Panc1 (cell line): ENCODE measurements around the gene WNT3. TPM values are rescaled to one million over a fixed set of nuclear protein-coding genes. Genes with fewer than 3 reads are reported as not detected.
A peak's percentile ranks its signal among the peaks of the same experiment; 100 is the strongest.
"Not testable (repeated sequence)": the region's sequence is repeated elsewhere in the genome, so short reads cannot be mapped to it uniquely, and the experiment has no call there.

Source experiments
- ATAC-seq: fragments of 200-7000 bp; cut with Tn5 transposase; 2 replicates; pipeline ENCODE4 v1.9.1; 2020; ENCODE audit warnings: mild to moderate bottlenecking, moderate library complexity
- BruUV-seq: library from RNA; stranded (reverse); fragments of 400-500 nt; replicated peaks from 2 replicates; lab custom pipeline; 2021; lab: Mats Ljungman, UMichigan
- CTCF ChIA-PET: fragments of 300-600 bp; sonication (Branson Sonifier 250); formaldehyde crosslinking; loops from one replicate; lab custom pipeline; 2022; ENCODE audit warnings: antibody characterized with exemption; lab: Charles Lee
- POLR2A ChIA-PET: fragments of 300-600 bp; sonication (Branson Sonifier 250); formaldehyde crosslinking; loops from one replicate; lab custom pipeline; 2022; ENCODE audit warnings: antibody characterized with exemption; lab: Charles Lee
- DNase-seq: peaks from one replicate; pipeline ENCODE4 v3.0.0-alpha.2; 2010; ENCODE audit warnings: low read depth, low spot score
- H3K27ac ChIP-seq: 2 replicates; pipeline ENCODE4 v1.5.1; 2011; ENCODE audit warnings: mild to moderate bottlenecking, low read length, inconsistent platforms
- H3K27me3 ChIP-seq: fragments of 200-500 bp; sonication (Bioruptor generic); 2 replicates; pipeline ENCODE4 v1.6.0; 2014; ENCODE audit warnings: low read length, inconsistent platforms; ENCODE audit not compliant: control insufficient read depth, insufficient read depth
- H3K36me3 ChIP-seq: fragments of 200-500 bp; sonication (Bioruptor generic); 2 replicates; pipeline ENCODE4 v1.5.1; 2014; ENCODE audit warnings: inconsistent platforms, mild to moderate bottlenecking, low read length, moderate library complexity; ENCODE audit not compliant: control insufficient read depth, insufficient read depth
- H3K4me1 ChIP-seq: 2 replicates; pipeline ENCODE4 v1.5.1; 2011; ENCODE audit warnings: inconsistent platforms, mild to moderate bottlenecking, low read length, moderate library complexity; ENCODE audit not compliant: control insufficient read depth, insufficient read depth
- H3K4me3 ChIP-seq, 2 experiments: 2 replicates each; pipeline ENCODE4 v1.5.1; 2011 to 2012; ENCODE audit warnings: low read depth in 2 of 2, low read length in 2 of 2, mild to moderate bottlenecking in 2 of 2, inconsistent platforms in 1 of 2, moderate library complexity in 1 of 2
- H3K9me3 ChIP-seq: fragments of 200-500 bp; sonication (Bioruptor generic); 2 replicates; pipeline ENCODE4 v1.5.1; 2014; ENCODE audit warnings: low read depth, mild to moderate bottlenecking, inconsistent platforms, low read length, moderate library complexity; ENCODE audit not compliant: control insufficient read depth, insufficient read depth
- POLR2AphosphoS5 ChIP-seq: IDR thresholded peaks from 2 replicates; pipeline ENCODE4 v1.6.1; 2012; ENCODE audit warnings: mild to moderate bottlenecking, low read depth, low read length, moderate library complexity
- SIN3A ChIP-seq: IDR thresholded peaks from 2 replicates; pipeline ENCODE4 v1.6.1; 2012; ENCODE audit warnings: low read depth, mild to moderate bottlenecking, low read length, moderate library complexity, borderline replicate concordance; ENCODE audit not compliant: insufficient read depth
- TCF7L2 ChIP-seq: IDR thresholded peaks from 2 replicates; pipeline ENCODE4 v1.6.1; 2011; ENCODE audit warnings: mild to moderate bottlenecking, low read depth, low read length, inconsistent platforms
- in situ Hi-C: cut with HindIII; loops from 2 replicates; pipeline ENCODE4 v1.10.0; 2016; ENCODE audit warnings: low sequenced_read_pairs, low pct_unique_long_range_greater_than_20kb
- intact Hi-C: fragments of 100-400 bp; cut with micrococcal nuclease; formaldehyde crosslinking; loops from one replicate; pipeline ENCODE4 v1.10.0; 2022; ENCODE audit not compliant: unreplicated experiment
- total RNA-seq: library from RNA; stranded (reverse); gene quantifications from one replicate; pipeline ENCODE4 v1.2.1, GENCODE V29; 2021; ENCODE audit not compliant: unreplicated experiment
- TF ChIP-seq, protein P1 (sequence below), 2 experiments: IDR thresholded peaks; 2 replicates each; pipeline ENCODE4 v1.6.1; 2011 to 2012; ENCODE audit warnings: low read depth in 2 of 2, control low read depth in 1 of 2, low read length in 1 of 2, mild to moderate bottlenecking in 1 of 2, moderate library complexity in 1 of 2; ENCODE audit not compliant: insufficient read depth in 1 of 2
- TF ChIP-seq, protein P2 (sequence below): fragments of 450-650 bp; IDR thresholded peaks from 2 replicates; pipeline ENCODE4 v1.5.1; 2017; ENCODE audit warnings: mild to moderate bottlenecking

The WNT3 gene
- total RNA-seq, 1 experiment from 2014 or later, result 3.4 TPM

DNA sequence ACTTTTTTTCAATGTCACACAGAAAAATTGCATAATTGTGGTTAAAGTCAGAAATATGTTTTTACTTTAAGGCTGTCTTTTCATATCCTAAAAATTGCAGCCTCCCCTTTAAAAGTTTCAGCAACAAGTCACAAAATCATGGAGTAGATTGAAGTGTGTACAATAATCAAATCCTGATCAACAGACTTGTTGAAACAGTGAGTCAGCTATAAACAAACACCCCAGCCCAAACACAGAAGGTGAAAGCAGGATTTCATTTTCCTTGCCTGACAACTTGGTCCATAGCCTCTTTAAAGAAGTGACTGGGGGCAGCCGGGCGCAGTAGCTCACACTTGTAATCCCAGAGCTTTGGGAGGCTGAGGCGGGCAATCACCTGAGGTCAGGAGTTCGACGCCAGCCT, 59.9 kb downstream of the WNT3 start:
- TF ChIP-seq POLR2AphosphoS5, result 0 out of 2 replicates have a peak, but pooled peaks have one; percentile 36
- TF ChIP-seq, protein P1, sequence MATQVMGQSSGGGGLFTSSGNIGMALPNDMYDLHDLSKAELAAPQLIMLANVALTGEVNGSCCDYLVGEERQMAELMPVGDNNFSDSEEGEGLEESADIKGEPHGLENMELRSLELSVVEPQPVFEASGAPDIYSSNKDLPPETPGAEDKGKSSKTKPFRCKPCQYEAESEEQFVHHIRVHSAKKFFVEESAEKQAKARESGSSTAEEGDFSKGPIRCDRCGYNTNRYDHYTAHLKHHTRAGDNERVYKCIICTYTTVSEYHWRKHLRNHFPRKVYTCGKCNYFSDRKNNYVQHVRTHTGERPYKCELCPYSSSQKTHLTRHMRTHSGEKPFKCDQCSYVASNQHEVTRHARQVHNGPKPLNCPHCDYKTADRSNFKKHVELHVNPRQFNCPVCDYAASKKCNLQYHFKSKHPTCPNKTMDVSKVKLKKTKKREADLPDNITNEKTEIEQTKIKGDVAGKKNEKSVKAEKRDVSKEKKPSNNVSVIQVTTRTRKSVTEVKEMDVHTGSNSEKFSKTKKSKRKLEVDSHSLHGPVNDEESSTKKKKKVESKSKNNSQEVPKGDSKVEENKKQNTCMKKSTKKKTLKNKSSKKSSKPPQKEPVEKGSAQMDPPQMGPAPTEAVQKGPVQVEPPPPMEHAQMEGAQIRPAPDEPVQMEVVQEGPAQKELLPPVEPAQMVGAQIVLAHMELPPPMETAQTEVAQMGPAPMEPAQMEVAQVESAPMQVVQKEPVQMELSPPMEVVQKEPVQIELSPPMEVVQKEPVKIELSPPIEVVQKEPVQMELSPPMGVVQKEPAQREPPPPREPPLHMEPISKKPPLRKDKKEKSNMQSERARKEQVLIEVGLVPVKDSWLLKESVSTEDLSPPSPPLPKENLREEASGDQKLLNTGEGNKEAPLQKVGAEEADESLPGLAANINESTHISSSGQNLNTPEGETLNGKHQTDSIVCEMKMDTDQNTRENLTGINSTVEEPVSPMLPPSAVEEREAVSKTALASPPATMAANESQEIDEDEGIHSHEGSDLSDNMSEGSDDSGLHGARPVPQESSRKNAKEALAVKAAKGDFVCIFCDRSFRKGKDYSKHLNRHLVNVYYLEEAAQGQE (IDR thresholded peaks at IDR 0.05; ENCODE audit: insufficient read depth in 1 of 2, low read depth in 2 of 2, low read length in 1 of 2), result no peak
- in situ Hi-C loops, result no loop called here
- Histone ChIP-seq H3K36me3 (no peaks in the 10 kb centered on the region; the same call in 1 of the 2 replicates), H3K9me3 (no peaks in the 10 kb centered on the region), H3K4me1 (peaks cover 10% of the 10 kb centered on the region), H3K27me3 (no peaks in the 10 kb centered on the region), H3K27ac (no peak overlapping the region; the same call in 1 of the 2 replicates), H3K4me3 (no peak overlapping the region)
- ChIA-PET CTCF (interaction anchor here (0.7 kb wide), 1 partner anchor 22 kb away, joined by 4 read pairs; no protein-coding TSS in a partner anchor), POLR2A (no interaction called here)
- DNase-seq (no peak), ATAC-seq (peak; percentile 88)
- intact Hi-C loops, result no loop called here
- no TSS peak for BruUV-seq

DNA sequence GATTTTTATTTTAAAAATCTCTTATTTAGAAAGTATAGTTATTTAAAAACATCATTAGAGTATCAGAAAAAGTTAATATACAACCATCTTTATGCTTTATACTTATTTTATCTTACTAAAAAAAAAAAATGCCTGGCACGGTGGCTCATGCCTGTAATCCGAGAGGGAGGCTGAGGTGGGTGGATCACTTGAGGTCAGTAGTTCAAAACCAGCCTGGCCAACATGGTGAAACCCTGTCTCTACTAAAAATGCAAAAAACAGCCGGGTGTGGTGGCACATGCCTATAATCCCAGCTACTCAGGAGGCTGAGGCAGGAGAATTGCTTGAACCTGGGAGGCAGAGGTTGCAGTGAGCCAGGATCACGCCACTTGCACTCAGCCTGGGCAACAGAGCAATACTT, 60.9 kb downstream of the WNT3 start:
- in situ Hi-C loops, intact Hi-C loops, H3K27ac ChIP-seq: not testable (repeated sequence)

DNA sequence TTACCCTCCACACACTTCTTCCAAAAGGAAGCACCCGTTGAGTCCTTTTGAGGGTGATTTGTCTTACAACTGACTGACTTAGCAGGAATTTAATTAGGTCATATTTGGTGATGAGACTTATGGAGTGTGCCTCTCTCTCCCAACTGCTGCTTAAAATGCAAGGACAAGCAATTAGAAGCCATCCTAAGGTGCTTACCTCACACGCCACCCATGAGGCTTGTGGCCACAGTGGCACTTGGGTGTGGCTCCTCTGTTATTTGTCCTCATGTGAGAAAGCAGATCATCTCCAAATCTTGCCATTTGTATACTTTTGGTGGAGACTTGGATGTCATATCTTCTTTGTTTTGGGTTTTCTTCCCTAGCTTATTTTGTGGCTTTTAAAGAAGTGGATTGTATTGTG, 61.6 kb downstream of the WNT3 start:
- Histone ChIP-seq H3K36me3 (no peaks in the 10 kb centered on the region; the same call in 1 of the 2 replicates), H3K9me3 (no peaks in the 10 kb centered on the region), H3K4me1 (peaks cover 10% of the 10 kb centered on the region), H3K27ac (no peak overlapping the region), H3K27me3 (no peaks in the 10 kb centered on the region), H3K4me3 (no peak overlapping the region)
- in situ Hi-C loops (no loop called here), intact Hi-C loops (no loop called here)
- no peak for ATAC-seq
- no TSS peak for BruUV-seq
- ChIA-PET POLR2A (no interaction called here), CTCF (no interaction called here)
- no peak for TF ChIP-seq TCF7L2
- TF ChIP-seq, protein P2, sequence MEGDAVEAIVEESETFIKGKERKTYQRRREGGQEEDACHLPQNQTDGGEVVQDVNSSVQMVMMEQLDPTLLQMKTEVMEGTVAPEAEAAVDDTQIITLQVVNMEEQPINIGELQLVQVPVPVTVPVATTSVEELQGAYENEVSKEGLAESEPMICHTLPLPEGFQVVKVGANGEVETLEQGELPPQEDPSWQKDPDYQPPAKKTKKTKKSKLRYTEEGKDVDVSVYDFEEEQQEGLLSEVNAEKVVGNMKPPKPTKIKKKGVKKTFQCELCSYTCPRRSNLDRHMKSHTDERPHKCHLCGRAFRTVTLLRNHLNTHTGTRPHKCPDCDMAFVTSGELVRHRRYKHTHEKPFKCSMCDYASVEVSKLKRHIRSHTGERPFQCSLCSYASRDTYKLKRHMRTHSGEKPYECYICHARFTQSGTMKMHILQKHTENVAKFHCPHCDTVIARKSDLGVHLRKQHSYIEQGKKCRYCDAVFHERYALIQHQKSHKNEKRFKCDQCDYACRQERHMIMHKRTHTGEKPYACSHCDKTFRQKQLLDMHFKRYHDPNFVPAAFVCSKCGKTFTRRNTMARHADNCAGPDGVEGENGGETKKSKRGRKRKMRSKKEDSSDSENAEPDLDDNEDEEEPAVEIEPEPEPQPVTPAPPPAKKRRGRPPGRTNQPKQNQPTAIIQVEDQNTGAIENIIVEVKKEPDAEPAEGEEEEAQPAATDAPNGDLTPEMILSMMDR, result no peak
- no peak for TF ChIP-seq SIN3A
- TF ChIP-seq, protein P1 (IDR thresholded peaks at IDR 0.05; ENCODE audit: insufficient read depth in 1 of 2, low read depth in 2 of 2, low read length in 1 of 2), result no peak
- TF ChIP-seq POLR2AphosphoS5, result no peak
- DNase-seq, result no peak

More for the DNA sequence above, 60.9 kb downstream of the WNT3 start:
- H3K36me3 ChIP-seq, H3K4me3 ChIP-seq, ATAC-seq, H3K27me3 ChIP-seq, BruUV-seq, POLR2A ChIA-PET, H3K9me3 ChIP-seq, DNase-seq, H3K4me1 ChIP-seq: not testable (repeated sequence)
- CTCF ChIA-PET, result interaction anchor here (0.6 to 0.7 kb wide), 3 partner anchors 243 to 1056 kb away, joined by 4 to 8 read pairs (median 5); no protein-coding TSS in a partner anchor
